H1 (cell line): ENCODE measurements around the gene SH3BGRL3.

Experiments
- ATF2 ChIP-seq: IDR thresholded peaks from 2 replicates; pipeline ENCODE4 v1.6.1; 2012; ENCODE audit warnings: low read length, inconsistent platforms
- BRCA1 ChIP-seq: IDR thresholded peaks from 2 replicates; pipeline ENCODE4 v1.6.1; 2012; ENCODE audit warnings: low read depth, low read length, improper control_type of control experiment
- EP300 ChIP-seq, 2 experiments: IDR thresholded peaks; 1 replicate in 1 of 2; 2 replicates in 1 of 2; pipeline ENCODE4 v1.6.1; 2011 to 2012; ENCODE audit warnings: low read depth in 2 of 2, low read length in 2 of 2, mild to moderate bottlenecking in 2 of 2, borderline replicate concordance in 1 of 2, inconsistent platforms in 1 of 2, moderate library complexity in 1 of 2
- JUN ChIP-seq: IDR thresholded peaks from 2 replicates; pipeline ENCODE4 v1.6.1; 2011; ENCODE audit warnings: low read depth, mild to moderate bottlenecking, improper control_type of control experiment, low read length
- KDM4A ChIP-seq: IDR thresholded peaks from one replicate; pipeline ENCODE4 v1.7.1; 2012; ENCODE audit warnings: low read depth, mild to moderate bottlenecking, moderate library complexity, low read length, inconsistent platforms; ENCODE audit not compliant: severe bottlenecking
- POLR2A ChIP-seq, 2 experiments: IDR thresholded peaks; 1 replicate in 1 of 2; 2 replicates in 1 of 2; pipeline ENCODE4 v1.6.1; 2011; ENCODE audit warnings: low read depth in 2 of 2, low read length in 2 of 2, mild to moderate bottlenecking in 2 of 2; ENCODE audit errors: control extremely low read depth in 1 of 2
- RAD21 ChIP-seq, 2 experiments: IDR thresholded peaks in 1 of 2; conservative IDR thresholded peaks in 1 of 2; 2 replicates each; pipeline ENCODE4 v1.6.1; 2011; ENCODE audit warnings: low read depth in 2 of 2, low read length in 2 of 2, improper control_type of control experiment in 1 of 2, inconsistent platforms in 1 of 2, mild to moderate bottlenecking in 1 of 2, moderate library complexity in 1 of 2
- SIN3A ChIP-seq, 2 experiments: IDR thresholded peaks in 1 of 2; conservative IDR thresholded peaks in 1 of 2; 2 replicates each; pipeline ENCODE4 v1.6.1; 2011 to 2012; ENCODE audit warnings: low read length in 2 of 2, improper control_type of control experiment in 1 of 2, low read depth in 1 of 2, mild to moderate bottlenecking in 1 of 2
- SP2 ChIP-seq: IDR thresholded peaks from 2 replicates; pipeline ENCODE4 v1.6.1; 2012; ENCODE audit warnings: mild to moderate bottlenecking, low read length, inconsistent platforms
- TAF1 ChIP-seq: IDR thresholded peaks from 2 replicates; pipeline ENCODE4 v1.6.1; 2011; ENCODE audit warnings: mild to moderate bottlenecking, low read depth, low read length
- TF ChIP-seq, protein P1 (sequence below), 3 experiments: IDR thresholded peaks; 1 replicate in 2 of 3; 2 replicates in 1 of 3; pipeline versions ENCODE4 v1.5.1 to v1.6.1; 2011; ENCODE audit warnings: low read length in 3 of 3, mild to moderate bottlenecking in 3 of 3, inconsistent platforms in 2 of 3, low read depth in 1 of 3, moderate library complexity in 1 of 3; ENCODE audit not compliant: insufficient read depth in 1 of 3; ENCODE audit errors: control extremely low read depth in 1 of 3

DNA sequence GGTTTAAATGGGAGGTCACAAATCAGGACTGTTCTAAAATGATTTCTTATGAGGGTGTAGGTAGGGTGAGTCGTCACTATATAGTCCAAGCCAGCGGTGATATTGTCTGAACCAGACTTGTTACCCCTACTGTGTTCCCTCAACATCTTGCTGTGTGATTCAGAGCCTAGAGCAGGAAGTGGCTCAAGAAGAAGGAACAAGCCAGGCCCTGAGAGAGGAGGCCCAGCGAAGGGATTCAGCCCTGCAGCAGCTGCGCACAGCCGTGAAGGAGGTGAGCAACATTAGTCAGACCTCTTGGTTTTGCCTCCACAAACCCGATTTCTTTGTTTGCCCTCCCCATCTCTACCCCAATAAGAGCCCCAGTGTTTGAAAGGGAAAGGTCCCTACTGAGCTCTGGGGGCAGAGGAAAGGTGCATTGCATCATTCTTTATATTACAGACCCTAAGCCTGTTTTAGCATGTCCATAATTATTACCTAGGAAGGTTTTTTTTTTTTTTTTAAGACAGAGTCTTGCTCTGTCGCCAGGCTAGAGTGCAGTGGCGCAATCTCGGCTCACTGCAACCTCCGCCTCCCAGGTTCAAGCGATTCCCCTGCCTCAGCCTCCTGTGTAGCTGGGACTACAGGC is 5.0 kb upstream of the SH3BGRL3 start:
- TF ChIP-seq ATF2 (no peak), RAD21 (IDR thresholded peaks at IDR 0.05 in 1 of 2, conservative IDR thresholded peaks at IDR 0.05 in 1 of 2; ENCODE audit: low read depth in 2 of 2, low read length in 2 of 2) (no peak), BRCA1 (no peak), EP300 (IDR thresholded peaks at IDR 0.05; ENCODE audit: borderline replicate concordance in 1 of 2, low read depth in 2 of 2, low read length in 2 of 2) (no peak), SP2 (no peak), SIN3A (conservative IDR thresholded peaks at IDR 0.05 in 1 of 2, IDR thresholded peaks at IDR 0.05 in 1 of 2; ENCODE audit: low read depth in 1 of 2, low read length in 2 of 2) (no peak), TAF1 (no peak), KDM4A (no peak), POLR2A (IDR thresholded peaks at IDR 0.05; ENCODE audit: control extremely low read depth in 1 of 2, low read depth in 2 of 2, low read length in 2 of 2) (no peak), JUN (no peak)
- TF ChIP-seq, protein P1, sequence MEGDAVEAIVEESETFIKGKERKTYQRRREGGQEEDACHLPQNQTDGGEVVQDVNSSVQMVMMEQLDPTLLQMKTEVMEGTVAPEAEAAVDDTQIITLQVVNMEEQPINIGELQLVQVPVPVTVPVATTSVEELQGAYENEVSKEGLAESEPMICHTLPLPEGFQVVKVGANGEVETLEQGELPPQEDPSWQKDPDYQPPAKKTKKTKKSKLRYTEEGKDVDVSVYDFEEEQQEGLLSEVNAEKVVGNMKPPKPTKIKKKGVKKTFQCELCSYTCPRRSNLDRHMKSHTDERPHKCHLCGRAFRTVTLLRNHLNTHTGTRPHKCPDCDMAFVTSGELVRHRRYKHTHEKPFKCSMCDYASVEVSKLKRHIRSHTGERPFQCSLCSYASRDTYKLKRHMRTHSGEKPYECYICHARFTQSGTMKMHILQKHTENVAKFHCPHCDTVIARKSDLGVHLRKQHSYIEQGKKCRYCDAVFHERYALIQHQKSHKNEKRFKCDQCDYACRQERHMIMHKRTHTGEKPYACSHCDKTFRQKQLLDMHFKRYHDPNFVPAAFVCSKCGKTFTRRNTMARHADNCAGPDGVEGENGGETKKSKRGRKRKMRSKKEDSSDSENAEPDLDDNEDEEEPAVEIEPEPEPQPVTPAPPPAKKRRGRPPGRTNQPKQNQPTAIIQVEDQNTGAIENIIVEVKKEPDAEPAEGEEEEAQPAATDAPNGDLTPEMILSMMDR (IDR thresholded peaks at IDR 0.05; ENCODE audit: control extremely low read depth in 1 of 3, insufficient read depth in 1 of 3, low read depth in 1 of 3, low read length in 3 of 3) = no peak
